Subcutaneous abdominal adipose tissue (tissue), 5 donors: Measurements from ENCODE around the gene LTB4R.
A peak's percentile ranks its signal among the peaks of the same experiment; 100 is the strongest.

Source experiments
- H3K27ac ChIP-seq: one replicate; pipeline ENCODE4 v1.7.0; 2013; ENCODE audit warnings: low read depth, mild to moderate bottlenecking, inconsistent platforms, low read length, moderate library complexity
- H3K27me3 ChIP-seq, 5 donors: one replicate each; pipeline ENCODE4 v1.7.0; 2013; ENCODE audit warnings: low read length in 5 of 5, inconsistent platforms in 1 of 5; ENCODE audit not compliant: control insufficient read depth in 5 of 5, insufficient read depth in 4 of 5
- H3K36me3 ChIP-seq, 5 donors: one replicate each; pipeline ENCODE4 v1.7.0; 2013; ENCODE audit warnings: low read length in 5 of 5; ENCODE audit not compliant: control insufficient read depth in 5 of 5, insufficient read depth in 5 of 5
- H3K4me1 ChIP-seq, 5 donors: one replicate each; pipeline ENCODE4 v1.7.0; 2013; ENCODE audit warnings: low read length in 5 of 5, mild to moderate bottlenecking in 3 of 5, moderate library complexity in 1 of 5; ENCODE audit not compliant: control insufficient read depth in 5 of 5, insufficient read depth in 5 of 5
- H3K4me3 ChIP-seq, 5 donors: one replicate each; pipeline ENCODE4 v1.7.0; 2013; ENCODE audit warnings: low read length in 5 of 5, low read depth in 1 of 5
- H3K9ac ChIP-seq, 5 donors: one replicate each; pipeline ENCODE4 v1.7.0; 2013; ENCODE audit warnings: low read length in 5 of 5, mild to moderate bottlenecking in 4 of 5, moderate library complexity in 3 of 5
- H3K9me3 ChIP-seq, 5 donors: one replicate each; pipeline ENCODE4 v1.7.0; 2013; ENCODE audit warnings: low read length in 5 of 5; ENCODE audit not compliant: control insufficient read depth in 5 of 5
- donor health status: healthy.
- donor health status: healthy.
- donor health status: healthy.
- donor health status: healthy.
- donor health status: healthy.

Gene LTB4R

DNA sequence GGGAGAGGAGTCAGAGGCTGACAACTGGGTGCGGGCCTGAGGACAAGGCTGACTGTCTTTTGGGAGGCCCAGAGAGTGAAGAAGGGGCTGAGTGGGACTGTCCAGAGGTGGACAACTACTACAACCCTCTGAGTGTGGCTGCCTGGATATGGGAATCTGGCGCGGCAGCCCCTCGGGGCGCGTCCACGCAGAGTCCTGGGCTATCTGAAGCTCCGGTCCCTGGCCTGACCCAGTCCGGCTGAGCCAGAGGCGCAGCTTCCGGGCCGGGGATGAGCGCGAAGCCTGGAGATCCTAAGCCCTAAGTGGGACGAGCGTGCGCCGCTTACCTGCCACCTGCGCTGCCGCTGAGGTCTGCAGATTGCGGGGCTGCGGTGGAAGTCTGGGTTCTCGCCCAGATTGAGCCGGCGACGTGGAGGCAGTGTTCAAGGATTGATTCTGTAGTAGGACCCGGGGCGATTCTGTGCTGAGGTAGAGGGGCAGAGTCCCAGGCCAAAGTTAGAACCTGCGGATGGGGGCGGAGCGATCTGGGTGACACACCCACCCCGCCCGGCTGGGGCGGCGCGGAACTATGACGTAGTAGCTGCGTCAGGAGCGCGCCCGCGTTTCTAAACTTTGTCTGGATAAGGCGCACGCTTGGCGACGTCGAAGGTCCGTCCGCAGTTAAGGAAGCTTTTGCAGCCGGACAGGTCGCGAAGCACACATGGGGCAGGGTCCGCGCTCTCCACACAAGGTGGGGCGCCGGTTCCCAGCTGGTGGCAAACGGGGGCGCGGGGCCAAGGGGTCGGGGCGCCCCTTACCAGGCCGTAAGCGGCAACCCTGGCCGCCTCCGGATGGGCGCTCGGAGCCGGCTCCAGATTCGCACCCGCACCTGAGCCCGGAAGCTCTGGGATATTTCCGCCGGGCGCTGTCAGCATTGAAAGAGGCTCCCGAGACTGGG lies 11.8 kb upstream of the LTB4R start, which contains the start of the genes DHRS1 and NOP9:
DHRS1 (minus strand) TSS at position 526 of the 937 bp plus-strand sequence. CDS start 674 bp downstream, outside the sequence.
NOP9 (plus strand) TSS at position 596 of the 937 bp plus-strand sequence; CDS start at position 701, 105 bp downstream.
- H3K27me3 ChIP-seq, result no peaks in the 10 kb centered on the region
- H3K4me3 ChIP-seq, result peak within 1 kb of the TSS; percentile 91 to 96 (median 95)
- H3K36me3 ChIP-seq, result peaks cover 6 to 50% (median 46%) of the 10 kb centered on the region in 5 donors
- H3K4me1 ChIP-seq, result peaks cover 10 to 39% (median 33%) of the 10 kb centered on the region in 5 donors
- no peaks in the 10 kb centered on the region for H3K9me3 ChIP-seq
- H3K27ac ChIP-seq, result peak within 1 kb of the TSS; percentile 84
- H3K9ac ChIP-seq, result peak within 1 kb of the TSS; percentile 78 to 96 (median 92)

- H3K4me1 ChIP-seq, result peaks cover 10 to 39% (median 33%) of the 10 kb centered on the region in 5 donors
- H3K36me3 ChIP-seq, result peaks cover 6 to 55% (median 52%) of the 10 kb centered on the region in 5 donors
- H3K9me3 ChIP-seq, result no peaks in the 10 kb centered on the region
- peak overlapping the region; percentile 84 for H3K27ac ChIP-seq
- peak overlapping the region; percentile 78 to 96 (median 92) for H3K9ac ChIP-seq
- H3K4me3 ChIP-seq, result peak overlapping the region; percentile 91 to 96 (median 95)
- no peaks in the 10 kb centered on the region for H3K27me3 ChIP-seq
Observed at GRCh38 chr14:24300326-24300980, 10.8 kb upstream of the LTB4R start.

- Histone ChIP-seq H3K27ac (no peak overlapping the region), H3K4me1 (peaks cover 8 to 30% (median 23%) of the 10 kb centered on the region in 5 donors), H3K36me3 (peaks cover 11 to 66% (median 64%) of the 10 kb centered on the region in 5 donors), H3K4me3 (no peak overlapping the region), H3K9ac (no peak overlapping the region), H3K9me3 (no peaks in the 10 kb centered on the region), H3K27me3 (no peaks in the 10 kb centered on the region)
Observed at GRCh38 chr14:24304019-24304387, 7.3 kb upstream of the LTB4R start.

DNA sequence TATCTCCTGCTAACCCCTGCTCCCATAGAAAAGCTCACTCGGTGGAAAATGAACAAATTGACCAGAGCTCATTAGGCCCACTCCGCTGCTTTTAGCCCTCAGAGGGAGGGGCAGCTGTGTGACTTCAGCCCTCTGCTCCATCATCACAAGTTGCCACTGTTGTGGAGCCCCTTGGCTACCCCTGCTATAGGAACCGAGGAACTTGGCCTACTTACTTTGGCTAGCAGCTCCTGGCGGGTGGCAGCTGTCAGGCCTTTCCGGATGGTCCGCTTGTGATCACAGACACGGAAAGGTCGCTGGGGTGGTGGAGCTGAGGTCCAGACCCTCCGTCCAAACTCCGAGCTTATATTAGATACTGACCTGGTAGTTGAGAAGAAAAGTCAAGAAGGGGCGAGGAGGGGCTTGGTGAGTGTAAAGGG lies 4.1 kb upstream of the LTB4R start:
- H3K4me3 ChIP-seq, result no peak overlapping the region
- H3K4me1 ChIP-seq, result peaks cover 8 to 45% (median 35%) of the 10 kb centered on the region in 5 donors
- H3K36me3 ChIP-seq, result peaks cover 11 to 56% (median 55%) of the 10 kb centered on the region in 5 donors
- H3K9me3 ChIP-seq, result no peaks in the 10 kb centered on the region
- H3K9ac ChIP-seq, result no peak overlapping the region
- no peak overlapping the region for H3K27ac ChIP-seq
- H3K27me3 ChIP-seq, result no peaks in the 10 kb centered on the region

GRCh38 chr14:24307575-24308341 lies 3.5 kb upstream of the LTB4R start, which contains the start of gene CIDEB:
Gene CIDEB (minus strand): TSS chr14:24307977. CDS start chr14:24307858, 119 bp downstream.
- H3K27ac ChIP-seq, result no peak within 1 kb of the TSS
- peaks cover 10 to 51% (median 41%) of the 10 kb centered on the region in 5 donors for H3K4me1 ChIP-seq
- H3K36me3 ChIP-seq, result peaks cover 6 to 50% (median 49%) of the 10 kb centered on the region in 5 donors

GRCh38 chr14:24308342-24309124 lies 2.8 kb upstream of the LTB4R start:
- no peak overlapping the region for H3K4me3 ChIP-seq

More at GRCh38 chr14:24307575-24308341, 3.5 kb upstream of the LTB4R start, which contains the start of gene CIDEB:
- H3K9ac ChIP-seq, result no peak within 1 kb of the TSS
- no peaks in the 10 kb centered on the region for H3K9me3 ChIP-seq
- H3K4me3 ChIP-seq, result no peak within 1 kb of the TSS
- no peaks in the 10 kb centered on the region for H3K27me3 ChIP-seq

DNA sequence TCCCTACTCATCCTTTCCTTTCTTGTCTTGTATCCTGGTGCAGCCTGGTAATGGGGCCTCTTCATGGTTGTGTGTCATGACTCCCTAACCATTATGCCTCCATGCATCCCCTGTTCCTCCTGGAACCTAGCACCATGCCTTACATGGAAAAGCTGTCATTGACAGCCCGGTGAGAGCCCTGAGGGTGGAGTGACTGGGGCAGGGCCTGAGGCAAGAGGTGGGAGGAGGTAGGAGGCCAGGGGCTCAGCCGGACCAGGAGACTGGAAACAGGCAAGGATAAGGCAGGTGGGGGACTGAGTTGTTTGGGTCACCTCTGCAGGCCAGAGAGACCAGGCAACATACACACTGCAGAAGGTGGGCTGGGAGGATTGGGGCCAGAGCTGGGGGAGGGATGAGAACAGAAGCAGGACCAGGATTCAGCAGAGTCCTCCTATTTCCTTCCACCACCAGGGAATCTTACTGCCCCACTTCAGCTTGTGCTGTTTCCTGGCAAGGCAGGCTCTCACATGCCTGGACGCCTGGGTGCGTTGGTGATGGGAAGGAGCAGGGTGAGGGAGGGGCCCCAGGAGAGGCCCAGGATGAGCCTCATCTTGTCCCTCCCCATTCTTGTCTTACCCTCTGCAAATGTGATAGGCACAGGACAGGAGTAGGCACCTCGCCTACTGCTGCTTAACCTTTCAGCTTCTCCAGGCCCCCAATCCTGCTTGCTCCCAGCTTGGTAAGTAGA lies 1.6 kb upstream of the LTB4R start, which contains the start of gene LTB4R2:
LTB4R2 (plus strand) TSS at position 603 of the 727 bp plus-strand sequence. CDS start 525 bp downstream, outside the sequence.
- Histone ChIP-seq H3K27me3 (no peaks in the 10 kb centered on the region), H3K9me3 (no peaks in the 10 kb centered on the region), H3K9ac (peak within 1 kb of the TSS in 4 of 5 donors; percentile 45 to 79 (median 62)), H3K27ac (peak within 1 kb of the TSS; percentile 74), H3K4me3 (peak within 1 kb of the TSS; percentile 54 to 71 (median 67)), H3K36me3 (peaks cover 5 to 31% (median 30%) of the 10 kb centered on the region in 5 donors), H3K4me1 (peaks cover 17 to 70% (median 59%) of the 10 kb centered on the region in 5 donors)

More at GRCh38 chr14:24308342-24309124, 2.8 kb upstream of the LTB4R start:
- H3K27ac ChIP-seq, result no peak overlapping the region
- H3K36me3 ChIP-seq, result peaks cover 5 to 43% (median 42%) of the 10 kb centered on the region in 5 donors
- H3K9ac ChIP-seq, result no peak overlapping the region
- H3K4me1 ChIP-seq, result peaks cover 15 to 59% (median 47%) of the 10 kb centered on the region in 5 donors
- no peaks in the 10 kb centered on the region for H3K27me3 ChIP-seq
- no peaks in the 10 kb centered on the region for H3K9me3 ChIP-seq

- Histone ChIP-seq H3K27me3 (no peaks in the 10 kb centered on the region), H3K9me3 (no peaks in the 10 kb centered on the region), H3K27ac (peak overlapping the region; percentile 74), H3K9ac (peak overlapping the region in 3 of 5 donors; percentile 57 to 79 (median 68)), H3K4me1 (peaks cover 17 to 76% (median 64%) of the 10 kb centered on the region in 5 donors), H3K4me3 (peak overlapping the region; percentile 54 to 71 (median 67)), H3K36me3 (peaks cover 5 to 26% (median 24%) of the 10 kb centered on the region in 5 donors)
Observed at GRCh38 chr14:24310265-24310645, 1.0 kb upstream of the LTB4R start.
